Smooth muscle cell (in vitro differentiated cells): Measurements from ENCODE around the gene ABLIM1. TPM values are rescaled to one million over a fixed set of nuclear protein-coding genes. Genes with fewer than 3 reads are reported as not detected.
"Not testable (repeated sequence)": the region's sequence is repeated elsewhere in the genome, so short reads cannot be mapped to it uniquely, and the experiment has no call there.

Experiments used
- DNase-seq: peaks from one replicate; lab custom pipeline; 2025; ENCODE audit not compliant: unreplicated experiment; lab: John Stamatoyannopoulos, UW
- H2AFZ ChIP-seq: fragments of 200-600 bp; sonication (generic); 2 replicates; pipeline ENCODE4 v1.6.0; 2016; ENCODE audit warnings: antibody characterized with exemption, low read depth, mild to moderate bottlenecking
- H3F3A ChIP-seq: fragments of 200-600 bp; sonication (generic); 2 replicates; pipeline ENCODE4 v1.6.0; 2017; ENCODE audit warnings: antibody characterized with exemption, low read depth
- H3K27ac ChIP-seq: fragments of 200-600 bp; sonication (generic); 2 replicates; pipeline ENCODE4 v1.5.1; 2016; ENCODE audit warnings: low read depth, mild to moderate bottlenecking
- H3K27me3 ChIP-seq: fragments of 200-600 bp; sonication (generic); 2 replicates; pipeline ENCODE4 v1.6.1; 2016; ENCODE audit warnings: low read depth, mild to moderate bottlenecking
- H3K36me3 ChIP-seq: fragments of 200-600 bp; sonication (generic); 2 replicates; pipeline ENCODE4 v1.5.1; 2016; ENCODE audit warnings: low read depth
- H3K4me1 ChIP-seq: fragments of 200-600 bp; sonication (generic); 2 replicates; pipeline ENCODE4 v1.5.1; 2016; ENCODE audit warnings: low read depth
- H3K4me2 ChIP-seq: fragments of 200-600 bp; sonication (generic); 2 replicates; pipeline ENCODE4 v1.6.0; 2016; ENCODE audit warnings: mild to moderate bottlenecking
- H3K4me3 ChIP-seq: fragments of 200-600 bp; sonication (generic); 2 replicates; pipeline ENCODE4 v1.5.1; 2016; ENCODE audit warnings: mild to moderate bottlenecking
- H3K79me2 ChIP-seq: fragments of 200-600 bp; sonication (generic); 2 replicates; pipeline ENCODE4 v1.6.0; 2016; ENCODE audit warnings: low read depth, mild to moderate bottlenecking
- H3K9ac ChIP-seq: fragments of 200-600 bp; sonication (generic); 2 replicates; pipeline ENCODE4 v1.6.0; 2016; ENCODE audit warnings: low read depth
- H3K9me3 ChIP-seq: fragments of 200-600 bp; sonication (generic); replicated peaks from 2 replicates; pipeline ENCODE4 v1.5.1; 2016; ENCODE audit warnings: low read depth
- H4K20me1 ChIP-seq: fragments of 200-600 bp; sonication (generic); 2 replicates; pipeline ENCODE4 v1.6.0; 2016; ENCODE audit warnings: low read depth
- CTCF ChIP-seq: fragments of 200-600 bp; sonication (generic); IDR thresholded peaks from 2 replicates; pipeline ENCODE4 v1.5.1; 2017; ENCODE audit warnings: borderline replicate concordance, mild to moderate bottlenecking, antibody characterized with exemption; ENCODE audit not compliant: insufficient read depth, poor library complexity, severe bottlenecking
- WGBS: methylation state at CpG from one replicate; pipeline ENCODE4 v1.1.7; 2016; ENCODE audit warnings: low lambda C conversion rate; 5-methylcytosine and 5-hydroxymethylcytosine counted together
- polyA plus RNA-seq: library from polyadenylated mRNA; unstranded; fragments of >200 nt; fragmentation: Nextera tagmentation; extraction: Ambion mirVana; gene quantifications from 2 replicates; pipeline ENCODE4 v1.2.1, GENCODE V29; 2016
- total RNA-seq: library from RNA; depleted of rRNA; stranded (reverse); fragments of >200 nt; gene quantifications from 2 replicates; pipeline ENCODE4 v1.2.3, GENCODE V29; 2014

Gene ABLIM1
- total and polyA plus RNA-seq, 2 experiments from 2014 or later, result 1.6 to 17.6 TPM

DNA sequence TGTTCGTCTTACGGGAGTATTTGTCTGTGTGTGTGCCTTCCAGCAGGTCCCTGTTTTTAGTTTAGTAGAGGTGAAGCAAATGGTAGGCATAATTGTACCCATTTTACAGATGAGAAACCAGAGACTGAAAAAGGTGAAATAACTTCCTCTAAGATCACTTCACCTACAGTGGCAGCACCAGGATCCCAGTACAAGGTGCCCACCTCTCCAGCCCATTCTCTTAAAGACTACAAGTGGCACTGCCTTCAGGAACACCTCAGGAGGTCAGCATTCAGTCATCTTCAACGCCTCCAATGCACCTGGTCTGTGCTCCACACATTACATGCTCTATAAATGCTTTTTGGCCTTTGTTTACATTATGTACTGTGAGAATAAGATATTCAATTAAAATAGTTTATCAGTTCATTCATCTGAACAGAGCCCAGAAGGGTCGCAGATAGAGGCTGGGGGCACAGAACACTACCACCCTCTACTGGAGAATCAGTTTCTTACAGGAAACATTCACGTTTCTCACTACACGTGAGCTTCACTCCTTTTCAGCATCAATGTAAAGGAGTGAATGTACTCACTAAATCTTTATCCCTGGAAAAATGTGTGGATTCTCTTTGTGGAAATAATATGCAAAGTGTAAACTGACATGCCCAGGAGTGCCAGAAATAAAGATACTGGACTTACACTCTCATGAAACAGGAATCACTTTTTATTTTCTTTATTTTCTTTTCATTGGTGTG, 45.5 kb upstream of the ABLIM1 start:
- Histone ChIP-seq H3K27me3 (no peaks in the 10 kb centered on the region), H3K4me3 (no peak overlapping the region), H3K9me3 (no peaks in the 10 kb centered on the region), H3K4me1 (peaks cover 2% of the 10 kb centered on the region), H3K9ac (no peak overlapping the region), H3K79me2 (no peaks in the 10 kb centered on the region), H4K20me1 (no peaks in the 10 kb centered on the region), H3K4me2 (no peak overlapping the region), H3K27ac (no peak overlapping the region), H2AFZ (no peak overlapping the region), H3F3A (no peaks in the 10 kb centered on the region), H3K36me3 (peaks cover 5% of the 10 kb centered on the region)
- TF ChIP-seq CTCF, result peak; percentile 51
- no peak for DNase-seq
- WGBS, result 51% methylated on average over 6 of the region's 6 CpGs

DNA sequence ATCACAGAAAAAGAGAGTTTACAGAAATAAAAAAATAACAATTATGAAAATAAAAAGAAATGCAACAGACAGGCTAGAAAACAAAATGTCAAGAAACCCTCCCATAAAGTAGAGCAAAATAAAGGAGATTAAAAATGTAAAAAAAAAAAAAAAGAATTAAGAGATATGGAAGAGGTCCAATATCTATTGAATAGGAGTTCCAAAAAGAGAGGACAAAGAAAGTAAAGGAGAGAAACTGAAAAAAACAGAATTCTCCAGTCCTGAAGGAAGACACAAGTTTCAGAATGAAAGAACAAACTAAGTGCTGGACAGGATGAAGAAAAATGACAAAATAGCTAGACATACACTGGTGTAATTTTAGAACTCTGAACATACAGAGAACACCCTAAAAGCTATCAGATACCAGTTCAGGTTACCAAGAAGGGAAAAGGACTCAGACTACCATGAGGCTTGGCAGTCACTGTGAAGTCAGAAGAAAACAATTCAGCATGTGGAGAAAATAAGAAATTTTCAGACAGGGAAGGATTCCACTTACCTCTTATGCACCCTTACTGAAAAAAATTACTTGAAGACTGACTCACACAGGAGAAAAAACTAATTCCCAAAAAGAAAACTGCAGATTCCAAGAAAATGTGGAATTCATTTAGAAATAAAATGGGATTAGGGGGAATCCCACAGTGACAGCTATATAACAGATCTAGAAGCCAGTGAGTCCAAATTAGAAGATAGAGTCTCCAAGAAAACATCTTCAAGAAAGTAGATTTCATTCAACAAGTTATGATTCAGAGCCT, 40.4 kb upstream of the ABLIM1 start:
- Histone ChIP-seq H4K20me1 (no peaks in the 10 kb centered on the region), H3K4me2 (peak overlapping the region; percentile 31), H3K79me2 (no peaks in the 10 kb centered on the region), H3K36me3 (peaks cover 5% of the 10 kb centered on the region), H3F3A (peaks cover 12% of the 10 kb centered on the region), H3K4me1 (peaks cover 5% of the 10 kb centered on the region), H3K27ac (peak overlapping the region; percentile 66), H2AFZ (no peak overlapping the region), H3K9me3 (no peaks in the 10 kb centered on the region), H3K9ac (no peak overlapping the region), H3K4me3 (no peak overlapping the region), H3K27me3 (no peaks in the 10 kb centered on the region)
- no peak for DNase-seq
- TF ChIP-seq CTCF, result no peak

GRCh38 chr10:114697061-114697598, 39.1 kb upstream of the ABLIM1 start:
- no peak for TF ChIP-seq CTCF
- no peak overlapping the region for H3K9ac ChIP-seq
- no peak for DNase-seq

DNA sequence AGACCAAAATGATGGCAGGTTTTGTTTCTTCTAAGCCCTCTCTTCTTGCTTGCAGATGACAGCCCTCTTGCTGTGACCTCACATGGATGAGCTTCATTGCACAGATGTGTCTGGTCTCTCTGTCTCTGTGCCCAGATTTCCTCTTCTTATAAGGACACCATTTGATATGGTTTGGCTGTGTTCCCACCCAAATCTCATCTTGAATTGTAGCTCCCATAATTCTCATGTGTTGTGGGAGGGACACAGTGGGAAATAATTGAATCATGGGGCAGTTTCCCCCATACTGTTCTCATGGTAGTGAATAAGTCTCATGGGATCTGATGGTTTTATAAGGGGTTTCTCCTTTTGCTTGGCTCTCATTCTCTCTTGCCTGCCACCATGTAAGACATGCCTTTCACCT, 38.2 kb upstream of the ABLIM1 start:
- H3K36me3 ChIP-seq, H3K9me3 ChIP-seq, H3K4me1 ChIP-seq, DNase-seq, H3K27me3 ChIP-seq, H3K79me2 ChIP-seq, H3K4me3 ChIP-seq, H2AFZ ChIP-seq, H4K20me1 ChIP-seq, H3K9ac ChIP-seq: not testable (repeated sequence)
- peak overlapping the region; percentile 67 for H3K27ac ChIP-seq
- peak overlapping the region; percentile 69 for H3K4me2 ChIP-seq
- peaks cover 20% of the 10 kb centered on the region for H3F3A ChIP-seq

More at GRCh38 chr10:114697061-114697598, 39.1 kb upstream of the ABLIM1 start:
- no peak overlapping the region for H3K4me3 ChIP-seq
- H3K4me1 ChIP-seq, result peaks cover 5% of the 10 kb centered on the region
- WGBS, result 24% methylated on average over 10 of the region's 10 CpGs
- H3K9me3 ChIP-seq, result no peaks in the 10 kb centered on the region
- H2AFZ ChIP-seq, result no peak overlapping the region
- peak overlapping the region; percentile 69 for H3K4me2 ChIP-seq
- peaks cover 5% of the 10 kb centered on the region for H3K36me3 ChIP-seq
- H4K20me1 ChIP-seq, result no peaks in the 10 kb centered on the region
- H3F3A ChIP-seq, result peaks cover 12% of the 10 kb centered on the region
- H3K27me3 ChIP-seq, result no peaks in the 10 kb centered on the region
- H3K27ac ChIP-seq, result peak overlapping the region; percentile 67
- H3K79me2 ChIP-seq, result no peaks in the 10 kb centered on the region
